Mucosa of descending colon (tissue), 3 donors: ENCODE measurements around the gene APBA2. TPM values are rescaled to one million over a fixed set of nuclear protein-coding genes. Genes with fewer than 3 reads are reported as not detected.

ENCODE experiments used
- ATAC-seq: fragments of 200-7000 bp; cut with Tn5 transposase; one replicate; pipeline ENCODE4 v1.9.1; 2020; ENCODE audit warnings: mild to moderate bottlenecking, moderate library complexity
- DNase-seq, 3 donors: peaks; one replicate each; pipeline ENCODE4 v3.0.0-alpha.2; 2020
- H3K36me3 ChIP-seq: fragments of 200-600 bp; one replicate; pipeline ENCODE4 v1.8.0; 2021; ENCODE audit warnings: low read depth, mild to moderate bottlenecking
- H3K4me1 ChIP-seq: fragments of 200-600 bp; one replicate; pipeline ENCODE4 v1.8.0; 2021; ENCODE audit warnings: low read depth, mild to moderate bottlenecking
- H3K4me3 ChIP-seq: fragments of 200-600 bp; one replicate; pipeline ENCODE4 v1.8.0; 2021; ENCODE audit warnings: mild to moderate bottlenecking
- H3K9me3 ChIP-seq: fragments of 200-600 bp; one replicate; pipeline ENCODE4 v1.8.0; 2021; ENCODE audit warnings: mild to moderate bottlenecking
- CTCF ChIP-seq: fragments of 200-600 bp; IDR thresholded peaks from one replicate; pipeline ENCODE4 v1.8.0; 2022; ENCODE audit warnings: antibody characterized with exemption, mild to moderate bottlenecking
- intact Hi-C, 2 donors: fragments of 100-400 bp; cut with DNase I in 1 of 2; cut with micrococcal nuclease in 1 of 2; formaldehyde crosslinking; loops; one replicate each; pipeline versions ENCODE4 v1.11.0 to v1.11.1; 2022; cut with DNase I, micrococcal nuclease
- total RNA-seq, 3 donors: library from RNA; stranded (reverse); fragmentation: NEBNext Ultra II Directional in 2 of 3; extraction: Animal tissue kit (Norgen Biotek cat#: 25700) in 2 of 3; gene quantifications; one replicate each; pipeline versions ENCODE4 v1.2.1 to v1.2.4, GENCODE V29; 2021 to 2023
- donor health status: DM: no; HTN: no; CAD: no; lungs with moderate emphysema.
- donor health status: DM: no; HTN: no; CAD: no.
- donor health status: DM: no; HTN: yes; CAD: no.

The APBA2 gene
- total RNA-seq, 3 donors from 2014 or later, result 0.69 to 2.0 (median 1.2) TPM

GRCh38 chr15:28875461-28876000 lies 10.2 kb upstream of the APBA2 start:
- no peak for DNase-seq
- no peak for TF ChIP-seq CTCF
- no peak overlapping the region for H3K4me3 ChIP-seq

GRCh38 chr15:28876131-28876844 lies 9.5 kb upstream of the APBA2 start:
- DNase-seq, result no peak
- intact Hi-C loops, result no loop called here
- Histone ChIP-seq H3K4me1 (no peaks in the 10 kb centered on the region), H3K9me3 (no peaks in the 10 kb centered on the region), H3K4me3 (no peak overlapping the region), H3K36me3 (no peaks in the 10 kb centered on the region)
- no peak for ATAC-seq
- TF ChIP-seq CTCF, result no peak

More at GRCh38 chr15:28875461-28876000, 10.2 kb upstream of the APBA2 start:
- intact Hi-C loops, result no loop called here
- ATAC-seq, result no peak
- H3K36me3 ChIP-seq, result no peaks in the 10 kb centered on the region
- no peaks in the 10 kb centered on the region for H3K4me1 ChIP-seq
- no peaks in the 10 kb centered on the region for H3K9me3 ChIP-seq

GRCh38 chr15:28876845-28877185 lies 9.0 kb upstream of the APBA2 start:
- H3K4me1 ChIP-seq, result no peaks in the 10 kb centered on the region
- DNase-seq (peak in 1 of 3 donors; percentile 17), ATAC-seq (no peak)
- no peak overlapping the region for H3K4me3 ChIP-seq
- H3K36me3 ChIP-seq, result no peaks in the 10 kb centered on the region
- TF ChIP-seq CTCF, result no peak
- H3K9me3 ChIP-seq, result no peaks in the 10 kb centered on the region
- intact Hi-C loops, result no loop called here

GRCh38 chr15:28878209-28878608 lies 7.6 kb upstream of the APBA2 start:
- DNase-seq (peak in 1 of 3 donors; percentile 39), ATAC-seq (no peak)
- no peaks in the 10 kb centered on the region for H3K36me3 ChIP-seq
- H3K4me3 ChIP-seq, result no peak overlapping the region
- no peak for TF ChIP-seq CTCF
- H3K4me1 ChIP-seq, result no peaks in the 10 kb centered on the region
- intact Hi-C loops, result no loop called here
- H3K9me3 ChIP-seq, result no peaks in the 10 kb centered on the region

DNA sequence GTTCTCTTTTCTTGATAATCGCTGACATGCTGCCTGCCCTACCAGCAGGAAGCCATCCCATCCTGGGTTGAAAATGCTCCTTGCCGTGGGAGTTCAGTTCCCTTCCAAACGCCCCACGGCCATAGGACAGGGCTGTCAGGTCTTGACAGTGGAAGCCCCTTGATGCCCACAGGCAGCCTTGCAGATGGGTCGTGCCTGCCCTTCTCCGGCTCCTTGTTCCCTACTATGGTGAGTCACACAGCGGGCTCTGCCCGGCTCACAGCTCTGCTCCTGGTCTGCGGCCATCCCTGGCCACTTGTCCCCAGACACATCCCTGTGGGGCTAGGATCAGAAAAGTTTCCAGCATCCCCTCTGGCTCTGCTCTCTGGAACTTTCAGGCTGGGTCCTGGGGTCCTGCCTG lies 6.2 kb upstream of the APBA2 start:
- DNase-seq, result peak in 1 of 3 donors; percentile 30
- no peak overlapping the region for H3K4me3 ChIP-seq
- no peak for ATAC-seq
- no peaks in the 10 kb centered on the region for H3K4me1 ChIP-seq
- H3K36me3 ChIP-seq, result no peaks in the 10 kb centered on the region
- TF ChIP-seq CTCF, result no peak
- intact Hi-C loops, result no loop called here
- H3K9me3 ChIP-seq, result no peaks in the 10 kb centered on the region
